Mesenchymal stem cell (in vitro differentiated cells and primary cell): Measurements from ENCODE around the gene CRYBG1.

Experiments used
- DNase-seq: peaks from one replicate; pipeline ENCODE4 v3.0.0-alpha.2; 2013
- H2AFZ ChIP-seq: one replicate; pipeline ENCODE4 v1.6.1; 2013; ENCODE audit warnings: low read depth, mild to moderate bottlenecking, control low read depth, inconsistent platforms, low read length, moderate library complexity
- H2AK5ac ChIP-seq: 2 replicates; pipeline ENCODE4 v1.6.1; 2013; ENCODE audit warnings: low read length, moderate library complexity, mild to moderate bottlenecking, inconsistent platforms; ENCODE audit not compliant: severe bottlenecking
- H2BK120ac ChIP-seq: one replicate; pipeline ENCODE4 v1.6.1; 2013; ENCODE audit warnings: low read depth, mild to moderate bottlenecking, inconsistent platforms, low read length, moderate library complexity
- H2BK12ac ChIP-seq, 2 experiments: one replicate each; pipeline ENCODE4 v1.6.1; 2013; ENCODE audit warnings: inconsistent platforms in 2 of 2, low read length in 2 of 2, mild to moderate bottlenecking in 2 of 2, moderate library complexity in 2 of 2, control low read depth in 1 of 2
- H2BK15ac ChIP-seq: one replicate; pipeline ENCODE4 v1.6.1; 2013; ENCODE audit warnings: mild to moderate bottlenecking, low read depth, inconsistent platforms; ENCODE audit not compliant: poor library complexity, severe bottlenecking
- H2BK5ac ChIP-seq: 2 replicates; pipeline ENCODE4 v1.6.1; 2013; ENCODE audit warnings: low read depth, mild to moderate bottlenecking, low read length, control low read depth, inconsistent platforms; ENCODE audit not compliant: poor library complexity, severe bottlenecking
- H3K14ac ChIP-seq, 2 experiments: one replicate each; pipeline ENCODE4 v1.6.1; 2013; ENCODE audit warnings: inconsistent platforms in 2 of 2, low read length in 2 of 2, control low read depth in 1 of 2, mild to moderate bottlenecking in 1 of 2, moderate library complexity in 1 of 2
- H3K18ac ChIP-seq, 2 experiments: one replicate each; pipeline ENCODE4 v1.6.1; 2013; ENCODE audit warnings: inconsistent platforms in 2 of 2, low read length in 2 of 2, control low read depth in 1 of 2, low read depth in 1 of 2, mild to moderate bottlenecking in 1 of 2
- H3K23ac ChIP-seq, 2 experiments: one replicate each; pipeline ENCODE4 v1.6.1; 2013; ENCODE audit warnings: inconsistent platforms in 2 of 2, low read length in 2 of 2, mild to moderate bottlenecking in 2 of 2, moderate library complexity in 2 of 2, control low read depth in 1 of 2
- H3K27ac ChIP-seq: 2 replicates; pipeline ENCODE4 v1.5.1; 2013; ENCODE audit warnings: mild to moderate bottlenecking, moderate library complexity, low read length, control low read depth, inconsistent platforms; ENCODE audit not compliant: poor library complexity, severe bottlenecking
- H3K27me3 ChIP-seq, 2 experiments: 2 replicates each; pipeline versions ENCODE4 v1.6.1 to v1.7.0; 2013; ENCODE audit warnings: low read length in 2 of 2, mild to moderate bottlenecking in 2 of 2, moderate library complexity in 2 of 2, control low read depth in 1 of 2, inconsistent platforms in 1 of 2; ENCODE audit not compliant: control insufficient read depth in 1 of 2, insufficient read depth in 1 of 2
- H3K36me3 ChIP-seq, 2 experiments: 2 replicates each; pipeline versions ENCODE4 v1.6.1 to v1.7.0; 2013; ENCODE audit warnings: low read length in 2 of 2, control low read depth in 1 of 2, inconsistent platforms in 1 of 2, low read depth in 1 of 2, mild to moderate bottlenecking in 1 of 2; ENCODE audit not compliant: insufficient read depth in 2 of 2, control insufficient read depth in 1 of 2
- H3K4ac ChIP-seq, 2 experiments: one replicate each; pipeline ENCODE4 v1.6.1; 2013; ENCODE audit warnings: inconsistent platforms in 2 of 2, low read length in 2 of 2, mild to moderate bottlenecking in 2 of 2, moderate library complexity in 2 of 2, control low read depth in 1 of 2, low read depth in 1 of 2
- H3K4me1 ChIP-seq: 2 replicates; pipeline ENCODE4 v1.6.1; 2013; ENCODE audit warnings: low read depth, low read length, control low read depth; ENCODE audit not compliant: control insufficient read depth, insufficient read depth
- H3K4me2 ChIP-seq: 2 replicates; pipeline ENCODE4 v1.6.1; 2013; ENCODE audit warnings: low read length, mild to moderate bottlenecking, inconsistent platforms; ENCODE audit not compliant: poor library complexity, severe bottlenecking
- H3K4me3 ChIP-seq, 2 experiments: 2 replicates each; pipeline versions ENCODE4 v1.5.1 to v1.7.0; 2013; ENCODE audit warnings: low read length in 2 of 2, mild to moderate bottlenecking in 2 of 2, control low read depth in 1 of 2, low read depth in 1 of 2; ENCODE audit not compliant: insufficient read depth in 1 of 2
- H3K79me1 ChIP-seq: replicated peaks from 2 replicates; pipeline ENCODE4 v1.6.1; 2013; ENCODE audit warnings: mild to moderate bottlenecking, control low read depth, low read length, inconsistent platforms; ENCODE audit not compliant: poor library complexity, severe bottlenecking
- H3K9ac ChIP-seq: 2 replicates; pipeline ENCODE4 v1.7.0; 2013; ENCODE audit warnings: mild to moderate bottlenecking, low read length, moderate library complexity
- H3K9me3 ChIP-seq: 2 replicates; pipeline ENCODE4 v1.7.0; 2013; ENCODE audit warnings: mild to moderate bottlenecking, low read length; ENCODE audit not compliant: control insufficient read depth
- H4K8ac ChIP-seq: one replicate; pipeline ENCODE4 v1.6.1; 2013; ENCODE audit warnings: inconsistent platforms, mild to moderate bottlenecking, low read length, moderate library complexity
- H4K91ac ChIP-seq: one replicate; pipeline ENCODE4 v1.6.1; 2013; ENCODE audit warnings: mild to moderate bottlenecking, low read length, inconsistent platforms
- WGBS: methylation state at CpG from one replicate; pipeline ENCODE4 v1.1.7; 2013; ENCODE audit warnings: mixed read lengths; 5-methylcytosine and 5-hydroxymethylcytosine counted together

CRYBG1 gene

DNA sequence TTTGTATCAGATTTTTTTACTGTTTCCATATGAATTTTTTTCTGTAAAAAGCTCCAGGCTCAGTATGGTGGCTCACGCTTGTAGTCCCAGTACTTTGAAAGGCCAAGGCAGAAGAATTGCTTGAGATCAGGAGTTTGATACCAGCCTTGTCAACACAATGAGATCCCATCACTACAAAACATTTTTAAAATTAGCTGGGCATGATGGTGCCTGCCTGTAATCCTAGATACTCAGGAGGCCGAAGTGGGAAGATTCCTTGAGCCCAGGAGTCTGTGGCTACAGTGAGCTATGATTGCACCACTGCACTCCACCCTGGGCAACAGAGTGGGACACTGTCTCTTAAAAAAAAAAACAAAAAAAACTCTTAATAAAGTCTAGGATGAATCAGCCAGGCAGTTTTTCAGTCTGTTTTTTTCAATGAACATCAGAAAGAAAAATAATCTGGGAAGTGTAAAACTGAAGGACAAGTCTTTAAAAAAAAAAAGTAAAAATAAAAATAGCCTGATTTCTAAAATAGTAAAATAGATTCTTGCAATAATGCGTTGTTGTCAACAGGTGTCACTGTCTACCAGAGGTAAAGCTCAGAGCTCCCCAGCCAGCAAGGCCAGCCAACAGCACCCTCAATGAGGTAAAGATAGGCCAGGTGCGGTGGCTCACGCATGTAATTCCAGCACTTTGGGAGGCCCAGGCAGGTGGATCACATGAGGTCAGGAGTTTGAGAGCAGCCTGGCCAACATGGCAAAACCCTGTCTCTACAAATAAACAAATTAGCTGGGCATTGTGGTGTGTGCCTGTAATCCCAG lies 25.7 kb upstream of the CRYBG1 start:
- DNase-seq: peak; percentile 58
- no peak overlapping the region for H2BK12ac ChIP-seq
- no peak overlapping the region for H3K27ac ChIP-seq
- H3K4ac ChIP-seq: no peak overlapping the region
- H3K23ac ChIP-seq: no peak overlapping the region
- H4K8ac ChIP-seq: no peak overlapping the region
- peaks cover 2% of the 10 kb centered on the region for H3K4me1 ChIP-seq
- no peak overlapping the region for H4K91ac ChIP-seq
- H2AFZ ChIP-seq: no peak overlapping the region
- no peaks in the 10 kb centered on the region for H3K9me3 ChIP-seq
- H3K9ac ChIP-seq: no peak overlapping the region
- H3K79me1 ChIP-seq: no peaks in the 10 kb centered on the region
- H3K36me3 ChIP-seq: no peaks in the 10 kb centered on the region
- no peak overlapping the region for H3K18ac ChIP-seq
- H2BK15ac ChIP-seq: no peak overlapping the region
- H2BK120ac ChIP-seq: no peak overlapping the region
- no peak overlapping the region for H3K14ac ChIP-seq
- H2AK5ac ChIP-seq: no peak overlapping the region
- H2BK5ac ChIP-seq: no peak overlapping the region
- peaks cover 11 to 13% of the 10 kb centered on the region in 2 experiments for H3K27me3 ChIP-seq
- 35% methylated on average over 5 of the region's 5 CpGs for WGBS
- no peak overlapping the region for H3K4me2 ChIP-seq
- H3K4me3 ChIP-seq: no peak overlapping the region

DNA sequence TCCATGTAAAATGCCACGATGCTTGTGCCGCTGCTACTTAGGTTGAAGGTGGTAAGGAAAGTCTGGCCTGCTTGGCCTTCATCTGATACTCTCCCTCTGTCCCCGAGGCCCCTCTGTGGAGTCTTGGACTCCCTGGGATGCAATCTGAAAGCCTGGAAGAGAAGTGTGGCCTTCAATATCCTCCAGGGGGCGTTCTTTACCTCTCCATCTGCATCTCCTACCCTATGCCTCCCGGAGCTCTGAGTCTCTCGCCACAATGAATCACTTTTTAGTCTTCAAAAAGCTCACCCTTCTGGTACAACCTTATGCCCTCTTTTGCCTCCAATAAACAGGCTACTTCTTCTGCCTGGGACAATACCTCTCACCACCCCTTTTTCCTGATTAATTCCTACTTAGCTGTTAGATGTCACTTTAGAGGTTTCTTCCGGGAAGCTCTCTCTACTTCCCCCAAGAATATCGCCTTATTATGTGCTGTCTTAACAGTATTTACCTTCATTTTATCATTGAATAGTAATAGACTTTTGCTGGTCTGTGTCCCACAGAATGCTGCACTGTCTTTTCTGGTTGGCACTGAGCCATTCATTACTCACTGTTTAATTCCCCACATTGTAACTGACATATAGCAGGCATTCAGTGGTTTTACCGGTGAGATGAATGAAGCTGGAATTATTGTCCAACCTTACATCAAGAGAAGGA lies 21.0 kb upstream of the CRYBG1 start:
- Histone ChIP-seq H2BK5ac (no peak overlapping the region), H2AFZ (peak overlapping the region; percentile 91), H2BK12ac (no peak overlapping the region), H3K9ac (peak overlapping the region; percentile 3), H3K4ac (no peak overlapping the region), H3K27ac (peak overlapping the region; percentile 39), H3K18ac (no peak overlapping the region), H3K9me3 (no peaks in the 10 kb centered on the region), H3K4me1 (peaks cover 2% of the 10 kb centered on the region), H2AK5ac (no peak overlapping the region), H4K91ac (no peak overlapping the region), H3K79me1 (no peaks in the 10 kb centered on the region), H3K4me2 (peak overlapping the region; percentile 36), H3K4me3 (no peak overlapping the region), H2BK120ac (no peak overlapping the region), H3K27me3 (no peaks in the 10 kb centered on the region), H3K36me3 (no peaks in the 10 kb centered on the region), H3K14ac (no peak overlapping the region), H2BK15ac (no peak overlapping the region), H3K23ac (peak overlapping the region in 1 of 2 experiments; percentile 24), H4K8ac (no peak overlapping the region)
- peak; percentile 74 for DNase-seq
- WGBS: 17% methylated on average over 7 of the region's 9 CpGs

DNA sequence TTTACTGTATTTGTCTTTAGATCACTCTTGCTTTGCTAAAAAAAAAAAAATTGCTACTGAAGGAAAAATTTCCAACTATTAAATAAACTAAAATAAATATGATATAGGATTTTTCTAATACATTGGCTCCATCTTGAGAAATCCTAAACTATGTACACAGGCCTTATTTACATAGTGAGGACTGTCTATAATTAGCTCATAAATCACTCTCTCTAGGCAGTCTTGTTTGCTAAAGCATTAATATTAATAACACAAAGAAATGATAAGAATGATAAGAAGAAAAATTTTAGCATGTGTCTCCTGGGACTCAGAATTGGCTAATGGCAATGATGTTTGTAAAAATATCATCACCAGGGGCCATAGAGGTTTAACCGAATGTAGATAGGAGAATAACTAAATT lies 13.3 kb upstream of the CRYBG1 start:
- Histone ChIP-seq H3K36me3 (no peaks in the 10 kb centered on the region), H3K23ac (no peak overlapping the region), H2BK120ac (no peak overlapping the region), H3K9ac (no peak overlapping the region), H3K4me2 (no peak overlapping the region), H3K27ac (no peak overlapping the region), H3K9me3 (no peaks in the 10 kb centered on the region), H2AK5ac (no peak overlapping the region), H3K27me3 (peaks cover 0 to 5% of the 10 kb centered on the region in 2 experiments), H2BK15ac (no peak overlapping the region), H3K79me1 (no peaks in the 10 kb centered on the region), H2BK12ac (no peak overlapping the region), H3K4me3 (no peak overlapping the region), H3K4ac (no peak overlapping the region), H2BK5ac (no peak overlapping the region), H3K18ac (no peak overlapping the region), H4K8ac (no peak overlapping the region), H3K4me1 (no peaks in the 10 kb centered on the region), H2AFZ (no peak overlapping the region), H3K14ac (no peak overlapping the region), H4K91ac (no peak overlapping the region)
- DNase-seq: no peak
- WGBS: 93% methylated on average over 1 of the region's 1 CpG

DNA sequence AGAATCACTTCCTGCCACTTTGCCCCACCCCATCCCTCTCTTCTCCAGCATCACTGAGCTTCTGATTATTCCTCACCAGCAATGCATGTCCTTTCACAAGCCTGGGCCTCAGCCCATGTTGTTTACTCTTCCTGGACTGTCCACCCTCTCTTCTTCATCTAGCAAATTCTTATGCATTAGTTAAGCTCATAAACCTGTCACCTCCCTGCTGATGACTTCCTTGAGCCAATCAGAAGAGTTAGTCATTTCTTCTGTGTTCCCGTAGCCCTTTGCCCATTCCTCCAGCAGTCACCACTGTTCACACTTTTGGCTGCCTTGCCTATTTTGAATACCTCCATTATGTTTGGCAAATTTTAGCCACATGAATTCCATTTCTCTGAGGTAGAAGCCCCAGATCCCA lies 4.1 kb upstream of the CRYBG1 start:
- peaks cover 12% of the 10 kb centered on the region for H3K4me1 ChIP-seq
- no peak overlapping the region for H3K23ac ChIP-seq
- no peak overlapping the region for H2BK12ac ChIP-seq
- H3K4me2 ChIP-seq: no peak overlapping the region
- no peak for DNase-seq
- no peak overlapping the region for H2BK120ac ChIP-seq
- no peaks in the 10 kb centered on the region for H3K36me3 ChIP-seq
- no peak overlapping the region for H2BK5ac ChIP-seq
- H2BK15ac ChIP-seq: no peak overlapping the region
- H3K14ac ChIP-seq: no peak overlapping the region
- no peak overlapping the region for H3K27ac ChIP-seq
- no peaks in the 10 kb centered on the region for H3K9me3 ChIP-seq
- no peak overlapping the region for H3K4me3 ChIP-seq
- no peak overlapping the region for H3K18ac ChIP-seq
- H3K9ac ChIP-seq: no peak overlapping the region
- H3K27me3 ChIP-seq: peaks cover 22 to 55% of the 10 kb centered on the region in 2 experiments
- 74% methylated on average over 1 of the region's 1 CpG for WGBS
- H2AK5ac ChIP-seq: no peak overlapping the region
- no peak overlapping the region for H2AFZ ChIP-seq
- H4K91ac ChIP-seq: no peak overlapping the region
- H3K4ac ChIP-seq: no peak overlapping the region
- no peak overlapping the region for H4K8ac ChIP-seq
- H3K79me1 ChIP-seq: no peaks in the 10 kb centered on the region
